ENCODE measurements around the gene NT5DC1.

NT5DC1 gene

GRCh38 chr6:116106146-116106545, 5.5 kb downstream of the NT5DC1 start:
- Histone ChIP-seq H3K4me1 (ENCODE audit: control insufficient read depth, insufficient read depth, low read length) (0 out of 2 replicates have a peak, but pooled peaks cover 1% of the 10 kb centered on the region), H3K27ac (ENCODE audit: low read length) (no peak overlapping the region), H3K9me3 (ENCODE audit: control insufficient read depth, insufficient read depth, low read length) (no peaks in the 10 kb centered on the region), H3K27me3 (ENCODE audit: control insufficient read depth, insufficient read depth, low read length) (no peaks in the 10 kb centered on the region), H3K4me3 (ENCODE audit: low read length) (no peak overlapping the region), H3K36me3 (ENCODE audit: control insufficient read depth, insufficient read depth, low read length) (peaks cover 8% of the 10 kb centered on the region; the same call in 1 of the 2 replicates)
- DNase-seq (ENCODE audit: low read depth, low spot score): no peak
- no CpG with 5 or more reads among the region's 1 CpG for WGBS (ENCODE audit: insufficient coverage, insufficient read length)

- Histone ChIP-seq H3K36me3 (ENCODE audit: control insufficient read depth, insufficient read depth, low read length) (peaks cover 10% of the 10 kb centered on the region; the same call in 1 of the 2 replicates), H3K4me1 (ENCODE audit: control insufficient read depth, insufficient read depth, low read length) (no peaks in the 10 kb centered on the region), H3K4me3 (ENCODE audit: low read length) (no peak overlapping the region), H3K9me3 (ENCODE audit: control insufficient read depth, insufficient read depth, low read length) (no peaks in the 10 kb centered on the region), H3K27me3 (ENCODE audit: control insufficient read depth, insufficient read depth, low read length) (no peaks in the 10 kb centered on the region), H3K27ac (ENCODE audit: low read length) (no peak overlapping the region)
- DNase-seq (ENCODE audit: low read depth, low spot score): no peak
- no CpG with 5 or more reads among the region's 1 CpG for WGBS (ENCODE audit: insufficient coverage, insufficient read length)
Observed at GRCh38 chr6:116108836-116109235, 8.2 kb downstream of the NT5DC1 start.

GRCh38 chr6:116111552-116112528, 11.2 kb downstream of the NT5DC1 start:
- DNase-seq (ENCODE audit: low read depth, low spot score): peak; percentile 41
- Histone ChIP-seq H3K27ac (ENCODE audit: low read length) (no peak overlapping the region), H3K4me3 (ENCODE audit: low read length) (no peak overlapping the region), H3K36me3 (ENCODE audit: control insufficient read depth, insufficient read depth, low read length) (peaks cover 13% of the 10 kb centered on the region; the same call in 1 of the 2 replicates), H3K27me3 (ENCODE audit: control insufficient read depth, insufficient read depth, low read length) (no peaks in the 10 kb centered on the region), H3K4me1 (ENCODE audit: control insufficient read depth, insufficient read depth, low read length) (no peaks in the 10 kb centered on the region), H3K9me3 (ENCODE audit: control insufficient read depth, insufficient read depth, low read length) (no peaks in the 10 kb centered on the region)
- no CpG with 5 or more reads among the region's 5 CpGs for whole genome bisulfite sequencing (ENCODE audit: insufficient coverage, insufficient read length)

GRCh38 chr6:116113386-116113785, 12.7 kb downstream of the NT5DC1 start:
- no peaks in the 10 kb centered on the region for H3K4me1 ChIP-seq (ENCODE audit: control insufficient read depth, insufficient read depth, low read length)
- no peaks in the 10 kb centered on the region for H3K9me3 ChIP-seq (ENCODE audit: control insufficient read depth, insufficient read depth, low read length)
- no peak overlapping the region for H3K27ac ChIP-seq (ENCODE audit: low read length)
- no peak overlapping the region for H3K4me3 ChIP-seq (ENCODE audit: low read length)
- no peaks in the 10 kb centered on the region for H3K27me3 ChIP-seq (ENCODE audit: control insufficient read depth, insufficient read depth, low read length)
- no CpG with 5 or more reads among the region's 2 CpGs for WGBS (ENCODE audit: insufficient coverage, insufficient read length)
- DNase-seq (ENCODE audit: low read depth, low spot score): no peak
- peaks cover 13% of the 10 kb centered on the region; the same call in 1 of the 2 replicates for H3K36me3 ChIP-seq (ENCODE audit: control insufficient read depth, insufficient read depth, low read length)

GRCh38 chr6:116115781-116116180, 15.1 kb downstream of the NT5DC1 start:
- DNase-seq (ENCODE audit: low read depth, low spot score): no peak
- H3K9me3 ChIP-seq (ENCODE audit: control insufficient read depth, insufficient read depth, low read length): no peaks in the 10 kb centered on the region
- H3K27me3 ChIP-seq (ENCODE audit: control insufficient read depth, insufficient read depth, low read length): no peaks in the 10 kb centered on the region
- no peak overlapping the region for H3K27ac ChIP-seq (ENCODE audit: low read length)
- WGBS (ENCODE audit: insufficient coverage, insufficient read length): no CpG with 5 or more reads among the region's 2 CpGs
- no peak overlapping the region for H3K4me3 ChIP-seq (ENCODE audit: low read length)
- H3K4me1 ChIP-seq (ENCODE audit: control insufficient read depth, insufficient read depth, low read length): no peaks in the 10 kb centered on the region
- H3K36me3 ChIP-seq (ENCODE audit: control insufficient read depth, insufficient read depth, low read length): peaks cover 9% of the 10 kb centered on the region; the same call in 1 of the 2 replicates

- DNase-seq (ENCODE audit: low read depth, low spot score): no peak
- Histone ChIP-seq H3K4me1 (ENCODE audit: control insufficient read depth, insufficient read depth, low read length) (no peaks in the 10 kb centered on the region), H3K4me3 (ENCODE audit: low read length) (no peak overlapping the region), H3K9me3 (ENCODE audit: control insufficient read depth, insufficient read depth, low read length) (no peaks in the 10 kb centered on the region), H3K27me3 (ENCODE audit: control insufficient read depth, insufficient read depth, low read length) (no peaks in the 10 kb centered on the region), H3K36me3 (ENCODE audit: control insufficient read depth, insufficient read depth, low read length) (peaks cover 8% of the 10 kb centered on the region; the same call in 1 of the 2 replicates), H3K27ac (ENCODE audit: low read length) (no peak overlapping the region)
Observed at GRCh38 chr6:116118608-116119007, 18.0 kb downstream of the NT5DC1 start.

GRCh38 chr6:116120430-116120829, 19.8 kb downstream of the NT5DC1 start:
- H3K9me3 ChIP-seq (ENCODE audit: control insufficient read depth, insufficient read depth, low read length): no peaks in the 10 kb centered on the region
- no peaks in the 10 kb centered on the region for H3K27me3 ChIP-seq (ENCODE audit: control insufficient read depth, insufficient read depth, low read length)
- H3K36me3 ChIP-seq (ENCODE audit: control insufficient read depth, insufficient read depth, low read length): peaks cover 2% of the 10 kb centered on the region; the same call in 1 of the 2 replicates
- H3K4me1 ChIP-seq (ENCODE audit: control insufficient read depth, insufficient read depth, low read length): no peaks in the 10 kb centered on the region
- WGBS (ENCODE audit: insufficient coverage, insufficient read length): no CpG with 5 or more reads among the region's 3 CpGs
- no peak overlapping the region for H3K4me3 ChIP-seq (ENCODE audit: low read length)
- no peak overlapping the region for H3K27ac ChIP-seq (ENCODE audit: low read length)
- no peak for DNase-seq (ENCODE audit: low read depth, low spot score)

- Histone ChIP-seq H3K9me3 (ENCODE audit: control insufficient read depth, insufficient read depth, low read length) (no peaks in the 10 kb centered on the region), H3K4me1 (ENCODE audit: control insufficient read depth, insufficient read depth, low read length) (no peaks in the 10 kb centered on the region), H3K4me3 (ENCODE audit: low read length) (no peak within 1 kb of the TSS), H3K36me3 (ENCODE audit: control insufficient read depth, insufficient read depth, low read length) (no peaks in the 10 kb centered on the region), H3K27me3 (ENCODE audit: control insufficient read depth, insufficient read depth, low read length) (no peaks in the 10 kb centered on the region), H3K27ac (ENCODE audit: low read length) (no peak within 1 kb of the TSS)
- no CpG with 5 or more reads among the region's 6 CpGs for WGBS (ENCODE audit: insufficient coverage, insufficient read length)
- DNase-seq (ENCODE audit: low read depth, low spot score): no peak
Observed at GRCh38 chr6:116126032-116126431, 25.4 kb downstream of the NT5DC1 start, which contains the start of gene COL10A1. TSS of gene COL10A1 (minus strand) at chr6:116126132. CDS start at chr6:116125492, 640 bp downstream.

- WGBS (ENCODE audit: insufficient coverage, insufficient read length): no CpG with 5 or more reads among the region's 2 CpGs
- H3K9me3 ChIP-seq (ENCODE audit: control insufficient read depth, insufficient read depth, low read length): no peaks in the 10 kb centered on the region
- H3K4me1 ChIP-seq (ENCODE audit: control insufficient read depth, insufficient read depth, low read length): no peaks in the 10 kb centered on the region
- no peaks in the 10 kb centered on the region for H3K27me3 ChIP-seq (ENCODE audit: control insufficient read depth, insufficient read depth, low read length)
- no peaks in the 10 kb centered on the region for H3K36me3 ChIP-seq (ENCODE audit: control insufficient read depth, insufficient read depth, low read length)
- DNase-seq (ENCODE audit: low read depth, low spot score): no peak
- no peak overlapping the region for H3K4me3 ChIP-seq (ENCODE audit: low read length)
- no peak overlapping the region for H3K27ac ChIP-seq (ENCODE audit: low read length)
Observed at GRCh38 chr6:116127771-116128493, 27.3 kb downstream of the NT5DC1 start.

GRCh38 chr6:116133453-116133852, 32.8 kb downstream of the NT5DC1 start:
- Histone ChIP-seq H3K4me3 (ENCODE audit: low read length) (no peak overlapping the region), H3K27ac (ENCODE audit: low read length) (no peak overlapping the region), H3K36me3 (ENCODE audit: control insufficient read depth, insufficient read depth, low read length) (no peaks in the 10 kb centered on the region), H3K9me3 (ENCODE audit: control insufficient read depth, insufficient read depth, low read length) (no peaks in the 10 kb centered on the region), H3K27me3 (ENCODE audit: control insufficient read depth, insufficient read depth, low read length) (no peaks in the 10 kb centered on the region), H3K4me1 (ENCODE audit: control insufficient read depth, insufficient read depth, low read length) (peaks cover 2% of the 10 kb centered on the region)
- WGBS (ENCODE audit: insufficient coverage, insufficient read length): no CpG with 5 or more reads among the region's 3 CpGs
- DNase-seq (ENCODE audit: low read depth, low spot score): no peak
